Stimulated activated CD8-positive, alpha-beta memory T cell treated with anti-CD3 and anti-CD28 coated beads, Interleukin-15, amount 100 ng/mL, for 48 hours (primary cell): ENCODE measurements around the gene ACAP1.
"Not testable (repeated sequence)": the region's sequence is repeated elsewhere in the genome, so short reads cannot be mapped to it uniquely, and the experiment has no call there.

Experiments
- DNase-seq, 2 donors: peaks; one replicate each; pipeline ENCODE4 v3.0.0-alpha.2; 2020; ENCODE audit warnings: low read depth in 2 of 2

The ACAP1 gene

DNA sequence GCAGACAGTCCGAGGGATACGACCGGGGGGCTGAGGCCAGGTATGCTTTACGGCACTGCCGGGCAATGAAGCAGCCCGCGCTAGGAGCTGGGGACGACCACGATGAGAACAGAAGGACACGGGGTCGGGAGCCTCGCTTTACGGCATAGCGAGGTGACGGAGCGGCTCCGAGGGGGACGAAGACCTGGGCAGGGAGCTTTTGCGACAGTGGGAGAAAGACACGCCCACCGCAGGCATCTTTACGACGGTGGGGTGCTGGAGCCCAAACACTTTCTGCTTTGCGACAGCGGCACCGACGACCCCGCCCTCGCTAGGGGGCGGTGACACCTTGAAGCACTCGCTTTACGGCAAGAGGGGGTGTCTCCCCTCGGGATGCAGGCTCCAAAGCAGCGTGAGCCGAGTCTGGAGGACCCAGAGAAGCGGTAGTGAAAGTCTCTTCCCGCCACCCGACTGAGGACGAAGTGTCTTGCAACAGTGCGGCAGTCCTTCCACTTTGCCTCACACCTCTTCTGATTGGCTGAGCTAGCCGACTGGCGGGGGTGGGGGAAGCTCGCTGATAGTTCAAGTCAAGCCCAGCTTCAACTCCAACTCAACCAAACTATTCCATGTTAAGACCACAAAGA, 6.8 kb upstream of the ACAP1 start:
- peak; percentile 94 to 96 for DNase-seq

DNA sequence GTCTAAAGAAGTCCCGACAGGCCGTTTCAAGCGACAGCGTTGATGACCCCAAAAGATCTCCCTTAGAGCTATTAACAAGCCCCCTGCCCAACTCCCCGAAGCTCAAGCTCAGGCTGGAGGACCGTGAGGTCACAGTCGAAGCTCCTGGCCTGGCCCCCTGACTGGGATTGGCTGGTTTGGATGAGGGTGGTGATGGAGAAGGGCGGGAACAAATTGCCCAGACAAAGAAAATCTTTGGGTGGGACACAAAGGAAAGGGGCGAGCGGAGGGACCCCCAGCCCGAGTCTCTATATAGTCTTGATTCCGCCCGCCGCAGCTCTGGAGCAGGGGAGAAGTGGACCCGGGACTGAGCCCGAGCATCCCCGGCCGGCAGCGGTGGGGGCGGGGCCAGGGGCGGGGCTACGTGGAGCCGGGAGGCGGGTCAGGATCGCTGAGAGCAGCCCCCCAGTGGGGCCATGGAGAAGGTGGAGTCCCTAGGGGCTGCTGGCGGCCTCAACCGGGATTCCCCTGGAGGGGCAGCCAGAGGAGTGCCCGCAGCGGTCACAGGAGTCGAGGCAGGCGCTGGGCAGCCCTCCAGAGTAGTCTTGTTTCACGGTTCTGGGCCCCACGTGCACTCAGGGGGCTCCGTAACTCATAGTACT, 6.2 kb upstream of the ACAP1 start:
- peak; percentile 70 to 75 for DNase-seq

DNA sequence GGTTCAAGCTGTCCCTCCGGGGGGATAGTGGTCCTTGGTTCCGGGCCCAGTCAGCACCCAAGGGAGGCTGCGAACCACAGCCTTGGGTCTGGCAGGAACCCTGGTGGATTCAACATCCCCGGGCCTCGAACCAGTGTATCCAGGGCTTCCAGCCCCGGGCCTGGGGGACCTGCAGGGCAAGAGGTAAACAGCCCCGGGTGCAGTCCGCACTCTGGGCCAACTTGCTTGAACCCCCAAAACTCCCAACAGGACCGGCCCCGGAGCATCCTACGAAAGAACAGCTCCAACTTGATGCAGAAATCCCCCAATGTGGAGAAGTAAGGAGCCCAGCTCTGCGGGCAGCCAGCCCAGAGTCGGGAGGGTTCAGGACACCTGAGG, 5.7 kb upstream of the ACAP1 start:
- no peak for DNase-seq

DNA sequence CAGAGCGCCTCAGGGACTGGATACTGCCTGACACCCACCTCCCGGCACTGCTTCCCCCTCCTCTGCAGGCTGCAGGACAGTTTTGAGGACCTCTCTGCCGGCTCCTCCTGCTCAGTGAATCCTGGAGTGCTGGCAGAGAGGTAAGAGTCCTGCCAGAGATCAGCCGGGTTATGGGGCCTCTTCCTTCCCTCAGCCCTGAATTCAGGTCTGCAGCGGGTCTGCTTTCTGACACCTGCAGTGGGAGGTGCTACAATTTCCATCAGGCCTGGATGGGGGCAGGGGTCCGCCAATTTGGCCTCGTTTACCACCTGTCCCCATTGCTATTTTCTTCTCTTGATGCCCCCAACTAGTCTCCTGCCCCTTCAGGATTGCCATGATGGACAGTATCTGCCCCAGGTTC, 4.2 kb upstream of the ACAP1 start:
- no peak for DNase-seq

DNA sequence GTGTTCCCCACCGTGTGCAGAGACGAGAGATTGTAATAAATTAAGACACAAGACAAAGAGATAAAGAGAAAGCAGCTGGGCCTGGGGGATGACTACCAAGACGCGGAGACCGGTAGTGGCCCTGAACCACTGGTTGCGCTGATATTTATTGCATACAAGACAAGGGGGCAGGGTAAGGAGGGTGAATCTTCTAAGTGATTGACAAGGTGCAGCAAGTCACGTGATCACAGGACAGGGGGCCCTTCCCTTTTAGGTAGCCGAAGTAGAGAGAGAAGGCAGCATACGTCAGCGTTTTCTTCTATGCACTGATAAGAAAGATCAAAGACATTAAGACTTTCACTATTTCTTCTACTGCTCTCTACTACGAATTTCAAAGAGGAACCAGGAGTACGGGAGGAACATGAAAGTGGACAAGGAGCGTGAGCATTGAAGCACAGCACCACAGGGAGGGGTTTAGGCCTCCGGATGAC, 3.7 kb upstream of the ACAP1 start:
- DNase-seq, result not testable (repeated sequence)

DNA sequence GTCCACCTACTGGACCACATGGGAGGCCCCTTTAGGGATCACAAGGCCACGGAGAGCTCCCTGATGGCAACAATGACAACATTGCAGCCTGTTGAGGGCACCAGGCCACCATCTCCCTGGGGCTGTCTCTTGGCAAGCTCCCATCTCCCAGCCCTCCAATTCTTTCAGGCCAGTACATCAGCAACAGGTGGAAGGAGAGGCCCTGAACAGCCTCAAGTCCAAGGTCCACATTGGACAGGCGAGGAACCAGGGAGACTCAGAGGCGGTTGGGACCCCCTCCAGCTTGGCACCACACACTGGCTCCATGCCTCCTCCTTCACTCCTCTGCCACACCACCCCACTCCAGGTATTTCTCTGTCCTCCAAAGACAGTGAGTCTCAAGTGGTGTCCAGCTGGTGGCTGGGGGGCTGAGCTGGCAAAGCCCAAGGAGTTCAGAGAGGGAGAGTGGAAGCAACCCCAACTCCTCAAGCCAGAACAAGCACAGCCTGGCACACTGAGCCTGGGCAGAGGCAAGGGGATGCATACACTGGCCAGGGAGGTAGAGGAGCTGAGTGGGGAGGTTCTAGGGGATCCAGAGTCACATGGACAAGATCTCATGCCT, 1.3 kb upstream of the ACAP1 start:
- DNase-seq, result no peak

DNA sequence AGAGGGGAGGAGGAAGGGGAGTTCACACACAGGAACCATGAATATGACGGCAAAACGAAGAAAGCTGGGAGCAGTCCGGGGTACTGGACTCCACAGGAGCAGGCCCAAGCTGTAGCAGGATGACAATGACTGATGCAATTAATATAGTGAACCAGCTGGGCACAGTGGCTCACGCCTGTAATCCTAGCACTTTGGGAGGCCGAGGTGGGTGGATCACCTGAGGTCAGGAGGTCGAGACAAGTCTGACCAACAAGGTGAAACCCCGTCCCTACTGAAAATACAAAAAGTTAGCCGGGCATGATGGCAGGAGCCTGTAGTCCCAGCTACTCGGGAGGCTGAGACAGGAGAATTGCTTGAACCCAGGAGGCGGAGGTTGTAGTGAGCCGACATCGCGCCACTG, 564 bp upstream of the ACAP1 start:
- not testable (repeated sequence) for DNase-seq

DNA sequence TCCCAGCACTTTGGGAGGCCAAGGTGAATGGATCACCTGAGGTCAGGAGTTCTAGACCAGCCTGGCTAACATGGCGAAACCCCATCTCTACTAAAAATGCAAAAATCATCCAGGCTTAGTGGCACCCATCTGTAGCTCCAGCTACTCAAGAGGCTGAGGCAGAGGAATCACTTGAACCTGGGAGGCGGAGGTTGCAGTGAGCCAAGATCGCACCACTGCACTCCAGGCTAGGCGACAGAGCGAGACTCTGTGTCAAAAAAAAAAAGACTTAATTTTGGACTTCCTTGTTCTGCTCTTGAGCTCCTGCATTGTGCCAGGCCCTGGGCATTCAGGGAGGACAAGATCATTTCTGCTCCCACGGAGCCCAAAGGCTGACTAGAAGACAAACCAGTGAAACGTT, 1.3 kb downstream of the ACAP1 start:
- DNase-seq, result not testable (repeated sequence)

DNA sequence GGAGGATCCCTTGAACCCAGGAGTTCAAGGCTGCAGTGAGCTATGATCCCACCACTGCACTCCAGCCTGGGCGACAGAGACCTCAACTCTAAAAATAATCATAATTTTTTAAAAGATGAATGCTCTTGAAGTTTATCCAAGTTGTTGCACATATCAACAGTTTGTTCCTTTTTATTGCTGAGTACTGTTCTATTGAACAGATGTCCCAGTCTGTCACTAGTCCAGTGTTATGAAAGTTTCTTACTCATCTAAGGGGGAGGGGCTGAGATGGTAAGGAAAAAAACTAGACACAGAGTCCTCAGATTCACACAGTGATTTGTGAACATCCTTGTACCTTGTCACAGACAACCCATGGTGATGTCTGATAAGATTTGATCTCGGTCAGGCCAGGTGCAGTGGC, 3.9 kb downstream of the ACAP1 start:
- no peak for DNase-seq

DNA sequence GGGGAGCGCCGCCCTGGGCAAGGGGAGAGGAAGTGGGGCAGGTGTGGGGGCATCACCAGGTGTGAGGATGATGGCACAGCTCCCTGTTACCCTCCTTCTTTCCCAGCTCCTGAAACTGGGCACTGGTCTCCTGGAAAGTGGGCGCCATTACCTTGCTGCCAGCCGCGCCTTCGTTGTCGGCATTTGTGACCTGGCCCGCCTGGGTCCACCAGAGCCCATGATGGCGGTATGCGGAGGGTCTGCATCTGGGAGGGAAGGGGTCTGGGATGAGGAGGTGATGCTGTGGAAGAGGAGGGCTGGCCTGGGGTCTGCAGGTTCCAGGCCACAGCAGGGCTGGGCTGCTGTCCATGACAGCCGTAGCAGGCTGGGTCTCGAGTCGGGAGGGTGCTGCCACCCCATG, 5.5 kb downstream of the ACAP1 start:
- no peak for DNase-seq

DNA sequence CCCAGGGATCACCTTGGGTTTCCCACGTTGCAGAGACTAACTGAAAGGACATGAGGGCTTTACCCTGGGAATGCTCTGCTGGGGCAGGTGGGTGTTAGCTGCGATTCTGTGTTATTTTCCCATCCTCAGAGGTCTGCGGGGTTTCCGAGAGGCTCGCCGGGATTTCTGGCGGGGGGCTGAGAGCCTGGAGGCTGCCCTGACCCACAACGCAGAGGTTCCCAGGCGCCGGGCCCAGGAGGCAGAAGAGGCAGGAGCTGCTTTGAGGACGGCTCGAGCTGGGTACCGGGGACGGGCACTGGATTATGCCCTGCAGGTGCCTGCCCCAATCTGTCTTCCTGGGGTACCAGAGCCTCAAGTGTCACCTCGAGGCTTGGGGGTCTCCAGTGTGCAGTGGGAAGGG, 6.9 kb downstream of the ACAP1 start:
- DNase-seq, result no peak

DNA sequence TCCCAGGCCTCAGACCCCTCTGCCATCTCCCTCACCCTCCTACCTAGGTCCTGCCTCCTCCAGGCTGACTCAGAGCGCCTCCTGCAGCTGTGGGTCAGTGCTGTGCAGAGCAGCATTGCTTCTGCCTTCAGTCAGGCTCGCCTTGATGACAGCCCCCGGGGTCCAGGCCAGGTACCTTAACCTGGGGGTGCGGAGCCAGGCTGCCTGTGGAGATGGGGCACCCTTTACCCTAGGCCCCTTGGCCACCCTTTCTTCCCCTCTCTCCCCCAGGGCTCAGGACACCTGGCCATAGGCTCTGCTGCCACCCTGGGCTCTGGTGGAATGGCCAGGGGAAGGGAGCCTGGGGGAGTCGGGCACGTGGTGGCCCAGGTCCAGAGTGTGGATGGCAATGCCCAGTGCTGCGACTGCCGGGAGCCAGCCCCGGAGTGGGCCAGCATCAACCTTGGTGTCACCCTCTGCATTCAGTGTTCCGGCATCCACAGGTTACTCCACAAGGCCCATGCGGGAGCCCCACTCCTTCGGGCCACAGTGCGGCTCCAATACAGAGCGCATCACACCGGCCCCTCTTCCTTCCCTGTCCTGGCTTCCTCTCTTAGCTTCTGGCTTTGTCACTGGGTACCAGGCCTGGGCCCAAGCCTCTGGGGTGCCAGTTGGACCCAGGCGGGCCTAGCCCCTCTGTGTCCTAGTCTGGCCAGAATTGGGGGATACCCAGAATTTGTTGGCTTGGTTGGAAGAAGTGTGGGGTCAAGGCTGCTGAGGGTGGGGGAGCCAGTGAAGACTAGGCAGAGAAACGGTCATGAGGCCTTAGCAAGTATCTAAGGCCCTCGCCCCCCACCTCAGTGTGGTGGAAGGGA, 10.7 kb downstream of the ACAP1 start:
- no peak for DNase-seq

DNA sequence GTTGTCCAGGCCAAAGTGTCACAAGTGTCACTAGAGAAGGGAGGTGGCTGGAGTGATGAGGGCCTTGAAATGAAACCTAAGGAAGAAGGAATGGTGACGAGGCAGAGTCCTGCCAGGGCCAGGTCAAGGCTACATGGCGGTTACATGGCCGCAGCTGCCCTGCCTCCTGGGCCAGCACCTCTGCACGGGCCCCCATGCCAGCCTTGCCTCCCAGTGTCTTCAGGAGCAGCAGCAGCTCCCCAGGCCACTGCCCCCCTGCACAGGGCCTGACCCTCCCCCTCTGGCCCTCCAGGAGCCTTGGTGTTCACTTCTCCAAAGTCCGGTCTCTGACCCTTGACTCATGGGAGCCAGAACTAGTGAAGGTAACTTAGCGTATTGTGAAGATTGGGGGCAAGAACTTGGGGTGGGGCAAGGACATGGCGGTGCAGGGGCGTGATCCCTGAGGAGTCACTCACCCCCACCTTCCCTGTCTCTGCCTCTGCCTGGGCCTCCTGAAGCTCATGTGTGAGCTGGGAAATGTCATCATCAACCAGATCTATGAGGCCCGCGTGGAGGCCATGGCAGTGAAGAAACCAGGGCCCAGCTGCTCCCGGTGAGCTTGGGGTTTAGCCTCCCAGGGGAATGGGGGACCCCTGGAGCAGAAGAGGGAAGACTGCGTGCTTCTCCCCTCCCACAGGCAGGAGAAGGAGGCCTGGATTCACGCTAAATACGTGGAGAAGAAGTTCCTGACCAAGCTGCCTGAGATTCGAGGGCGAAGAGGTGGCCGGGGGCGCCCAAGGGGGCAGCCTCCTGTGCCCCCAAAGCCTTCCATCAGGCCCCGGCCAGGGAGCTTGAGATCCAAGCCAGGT, 11.5 kb downstream of the ACAP1 start:
- DNase-seq, result no peak

DNA sequence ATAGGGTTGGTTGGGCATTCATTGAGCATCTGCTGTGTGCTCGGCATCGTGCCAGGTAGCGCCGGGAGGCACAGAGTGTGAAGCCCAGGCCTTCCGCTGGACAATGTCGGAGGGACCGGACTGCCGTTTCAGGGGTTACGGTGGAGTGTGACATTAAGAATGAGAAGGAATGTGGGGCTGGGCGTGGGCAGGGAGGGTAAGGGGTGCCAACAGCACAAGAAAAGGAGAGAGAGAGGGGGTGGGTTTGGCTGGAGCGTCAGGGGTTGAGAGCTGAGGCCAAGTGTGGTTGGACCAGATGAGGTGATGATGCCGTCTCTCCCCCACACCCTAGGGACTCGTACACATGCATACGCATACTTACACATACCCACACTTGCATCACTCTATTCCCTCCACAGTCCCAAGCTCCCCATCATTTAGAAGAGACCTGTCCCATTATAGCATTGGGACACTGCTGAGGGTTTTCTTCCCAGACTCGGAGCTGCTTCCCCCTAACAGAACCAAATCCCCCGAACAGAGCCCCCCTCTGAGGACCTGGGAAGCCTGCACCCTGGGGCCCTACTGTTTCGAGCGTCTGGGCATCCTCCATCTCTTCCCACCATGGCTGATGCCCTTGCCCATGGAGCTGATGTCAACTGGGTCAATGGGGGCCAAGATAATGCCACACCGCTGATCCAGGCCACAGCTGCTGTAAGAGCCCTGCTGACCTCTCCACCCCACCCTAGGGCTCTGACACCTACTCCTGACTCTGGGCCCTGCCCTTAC, 12.3 kb downstream of the ACAP1 start:
- DNase-seq, result no peak

DNA sequence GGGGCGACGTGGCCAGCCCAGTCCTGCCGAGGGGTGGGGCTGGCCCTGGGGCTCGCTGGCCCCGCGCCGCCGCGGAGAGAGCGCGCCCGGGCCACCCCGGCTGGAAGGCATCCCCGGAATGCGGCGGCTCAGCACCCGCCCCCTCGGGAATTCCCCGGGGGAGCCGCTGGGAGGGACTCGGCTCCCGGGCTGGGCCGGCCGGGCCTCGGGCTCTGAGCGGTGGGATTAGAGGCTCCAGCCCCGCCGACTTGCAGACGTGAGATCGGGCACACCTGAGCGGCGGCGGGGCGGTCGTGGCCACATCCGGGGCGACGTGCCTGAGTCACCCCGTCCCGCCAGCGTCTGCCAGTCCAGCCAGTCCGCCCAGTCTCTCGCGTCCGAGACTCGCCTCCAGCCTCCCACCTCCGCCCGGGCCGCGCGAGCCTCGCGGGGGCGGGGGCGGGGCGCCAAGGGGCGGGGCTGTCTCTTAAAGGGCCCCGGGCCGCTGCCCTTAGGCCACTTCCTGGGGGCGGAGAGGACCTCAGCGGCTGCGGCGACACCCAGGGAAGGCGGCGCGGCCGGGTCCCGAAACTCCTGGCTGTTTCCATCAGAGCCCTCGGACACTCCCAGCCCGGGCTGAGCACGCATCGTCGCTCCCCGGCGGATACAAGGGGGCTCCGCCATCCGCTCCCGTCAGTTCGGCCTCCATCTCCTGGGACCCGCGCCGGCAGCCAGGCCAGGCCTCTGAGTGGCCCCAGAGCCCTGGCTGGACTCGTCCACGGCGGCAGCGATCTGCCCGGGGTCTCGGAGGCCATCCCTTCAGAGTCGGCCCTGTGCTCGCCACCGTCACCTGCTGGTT, 15.6 kb downstream of the ACAP1 start, which contains the start of gene KCTD11:
Gene KCTD11 (plus strand): TSS at position 498 of the 838 bp plus-strand sequence.
- peak; percentile 76 to 84 for DNase-seq

DNA sequence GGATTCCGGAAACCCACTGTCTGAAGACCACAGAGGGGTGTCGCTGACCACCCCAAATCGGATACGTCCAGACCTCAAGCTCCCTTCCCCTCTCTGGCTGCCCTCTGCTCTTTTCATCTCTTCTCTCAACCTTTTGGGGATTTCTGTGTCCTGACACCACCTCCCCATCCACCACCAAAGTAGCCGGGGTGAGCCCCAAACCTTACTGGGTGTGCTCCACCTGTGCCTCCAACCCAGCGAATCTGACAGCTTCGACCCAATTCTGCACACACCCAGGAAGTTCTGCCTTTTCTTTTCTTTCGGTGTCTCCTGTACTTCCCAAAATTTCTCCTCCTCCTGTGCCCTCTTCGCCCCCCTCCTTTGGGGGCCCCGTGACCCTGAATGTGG, 16.2 kb downstream of the ACAP1 start:
- no peak for DNase-seq

DNA sequence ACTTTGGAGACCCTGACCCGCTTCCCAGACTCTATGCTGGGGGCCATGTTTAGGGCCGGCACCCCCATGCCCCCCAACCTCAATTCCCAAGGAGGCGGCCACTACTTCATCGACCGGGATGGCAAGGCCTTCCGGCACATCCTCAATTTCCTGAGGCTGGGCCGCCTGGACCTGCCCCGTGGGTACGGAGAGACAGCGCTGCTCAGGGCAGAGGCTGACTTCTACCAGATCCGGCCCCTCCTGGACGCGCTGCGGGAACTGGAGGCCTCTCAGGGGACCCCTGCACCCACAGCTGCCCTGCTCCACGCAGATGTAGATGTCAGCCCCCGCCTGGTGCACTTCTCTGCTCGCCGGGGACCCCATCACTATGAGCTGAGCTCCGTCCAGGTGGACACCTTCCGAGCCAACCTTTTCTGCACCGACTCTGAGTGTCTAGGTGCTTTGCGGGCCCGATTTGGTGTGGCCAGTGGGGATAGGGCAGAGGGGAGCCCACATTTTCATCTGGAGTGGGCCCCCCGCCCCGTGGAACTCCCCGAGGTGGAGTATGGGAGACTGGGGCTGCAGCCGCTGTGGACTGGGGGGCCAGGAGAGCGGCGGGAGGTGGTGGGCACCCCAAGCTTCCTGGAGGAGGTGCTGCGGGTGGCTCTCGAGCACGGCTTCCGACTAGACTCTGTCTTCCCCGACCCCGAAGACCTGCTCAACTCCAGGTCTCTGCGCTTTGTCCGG, 16.7 kb downstream of the ACAP1 start:
- DNase-seq, result no peak

DNA sequence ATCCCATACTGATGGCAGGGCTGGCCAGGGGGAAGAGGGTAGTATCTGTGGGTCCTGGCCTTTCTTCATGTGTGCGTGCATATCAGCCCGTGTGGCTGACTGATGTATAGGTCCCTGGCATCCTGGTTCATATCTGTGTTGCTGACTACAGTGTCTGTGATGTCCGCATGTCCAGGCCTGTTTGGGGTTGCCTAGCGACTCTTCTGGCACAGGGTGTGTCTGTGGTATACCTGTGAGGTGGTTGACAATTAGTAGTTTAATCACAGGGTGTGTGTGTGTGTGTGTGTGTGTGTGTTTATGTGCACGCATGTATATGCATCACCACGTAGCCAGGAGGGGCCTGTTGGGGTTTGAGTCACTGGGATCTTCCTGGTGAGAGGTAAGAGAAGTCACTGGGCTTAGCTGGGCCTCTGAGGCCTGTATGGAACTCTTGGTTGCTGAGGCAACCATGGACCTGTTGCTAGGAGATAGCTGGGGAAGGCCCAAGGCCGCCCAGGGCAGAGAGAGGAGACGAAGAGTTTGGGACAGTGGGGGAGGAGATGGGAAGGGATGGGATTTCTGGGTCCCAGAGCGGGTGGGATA, 18.0 kb downstream of the ACAP1 start:
- DNase-seq, result no peak

DNA sequence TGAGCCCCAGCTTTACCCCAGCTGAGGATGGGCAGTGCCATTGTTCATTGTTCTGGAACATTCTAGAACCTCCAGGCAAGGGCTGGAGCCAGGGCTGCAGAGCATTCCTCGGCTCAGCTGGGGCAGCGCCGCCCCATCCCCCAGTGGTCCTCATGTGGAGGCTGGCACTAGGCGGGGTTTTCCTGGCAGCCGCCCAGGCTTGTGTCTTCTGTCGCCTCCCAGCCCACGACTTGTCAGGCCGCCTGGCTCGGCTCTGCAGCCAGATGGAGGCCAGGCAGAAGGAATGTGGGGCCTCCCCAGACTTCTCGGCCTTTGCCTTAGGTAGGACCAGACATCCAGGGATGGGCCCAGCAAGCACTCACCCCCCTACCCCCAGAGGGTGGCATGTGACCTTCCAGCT, 18.7 kb downstream of the ACAP1 start, which contains the start of gene TMEM95:
Gene TMEM95 (plus strand): TSS at position 104 of the 400 bp plus-strand sequence. CDS start 49 bp downstream, at position 153.
- no peak for DNase-seq
